K562 (cell line): ENCODE data around the gene PI4KA. TPM values are rescaled to one million over a fixed set of nuclear protein-coding genes. Genes with fewer than 3 reads are reported as not detected.

Experiments used
- ELF1 ChIP-seq: fragments of 200-800 bp; sonication (Bioruptor generic); IDR thresholded peaks from 2 replicates; pipeline ENCODE4 v1.6.1; 2016; ENCODE audit warnings: missing genetic modification characterization, missing compliant biosample characterization
- HMG20B ChIP-seq: fragments of 250-450 bp; sonication (Bioruptor Pico); IDR thresholded peaks from 2 replicates; pipeline ENCODE4 v1.5.0; 2021; ENCODE audit warnings: mild to moderate bottlenecking
- PHB2 ChIP-seq: fragments of 450-650 bp; IDR thresholded peaks from 2 replicates; pipeline ENCODE4 v1.6.1; 2017; ENCODE audit warnings: low read depth
- RAD21 ChIP-seq, 2 experiments: fragments of 250-450 bp in 1 of 2; fragments of 450-650 bp in 1 of 2; sonication (Bioruptor Pico) in 1 of 2; formaldehyde crosslinking in 1 of 2; IDR thresholded peaks in 1 of 2; conservative IDR thresholded peaks in 1 of 2; 2 replicates each; pipeline versions ENCODE4 v1.4.0 to v1.8.0; 2020 to 2022; ENCODE audit warnings: mild to moderate bottlenecking in 2 of 2, moderate library complexity in 1 of 2
- SAP30 ChIP-seq: fragments of 200-600 bp; sonication (generic); IDR thresholded peaks from 2 replicates; pipeline ENCODE4 v1.6.1; 2012; ENCODE audit warnings: borderline replicate concordance, low read depth, mild to moderate bottlenecking, moderate library complexity, low read length, control low read depth, inconsistent platforms; ENCODE audit not compliant: insufficient read depth, poor library complexity, severe bottlenecking
- ZNF696 ChIP-seq: fragments of 250-450 bp; sonication (Bioruptor Pico); conservative IDR thresholded peaks from 2 replicates; pipeline ENCODE4 v1.4.0; 2020; ENCODE audit warnings: mild to moderate bottlenecking, moderate library complexity
- polyA plus RNA-seq, 8 experiments: library from polyadenylated mRNA; depleted of rRNA in 4 of 8; stranded (reverse) in 5 of 8; unstranded in 3 of 8; fragments of >200 nt; fragmentation: Nextera tagmentation in 2 of 8; fragmentation: Illumina TruSeq in 1 of 8; extraction: Ambion mirVana in 2 of 8; extraction: Trizol in 1 of 8; gene quantifications; 2 replicates each; pipeline versions ENCODE4 v1.2.1 to v1.2.3, GENCODE V29; 2011 to 2014; ENCODE audit warnings: inconsistent platforms in 1 of 8, missing spikeins in 1 of 8
- total RNA-seq, 7 experiments: library from RNA; depleted of rRNA in 6 of 7; stranded (reverse); fragments of >200 nt in 6 of 7; fragmentation: Illumina TruSeq in 2 of 7; extraction: Trizol in 2 of 7; gene quantifications; 2 replicates each; pipeline versions ENCODE4 v1.2.1 to v1.2.3, GENCODE V29; 2011 to 2021; ENCODE audit warnings: low replicate concordance in 1 of 7
- TF ChIP-seq, protein P1 (sequence below): fragments of 150-350 bp; IDR thresholded peaks from 2 replicates; pipeline ENCODE4 v1.6.1; 2014; ENCODE audit warnings: low read depth, mild to moderate bottlenecking, low read length, borderline replicate concordance
- TF ChIP-seq, protein P2 (sequence below), 2 experiments: fragments of 450-650 bp; IDR thresholded peaks; 2 replicates each; pipeline ENCODE4 v1.6.1; 2016; ENCODE audit warnings: mild to moderate bottlenecking in 2 of 2, borderline replicate concordance in 1 of 2, low read depth in 1 of 2, moderate library complexity in 1 of 2
- TF ChIP-seq, protein P3 (sequence below): sonication (generic); formaldehyde crosslinking; IDR thresholded peaks from 2 replicates; pipeline ENCODE4 v1.8.0; 2023; ENCODE audit warnings: mild to moderate bottlenecking, missing genetic modification reagents

The PI4KA gene
- total and polyA plus RNA-seq, 9 of the 15 experiments (the other 6 are each of a cell fraction or from before 2014, with no cell fraction given), result 7.3 to 187 (median 84.7) TPM

GRCh38 chr22:20741634-20742581 is 116.7 kb downstream of the PI4KA start (continued):
- TF ChIP-seq, protein P1, sequence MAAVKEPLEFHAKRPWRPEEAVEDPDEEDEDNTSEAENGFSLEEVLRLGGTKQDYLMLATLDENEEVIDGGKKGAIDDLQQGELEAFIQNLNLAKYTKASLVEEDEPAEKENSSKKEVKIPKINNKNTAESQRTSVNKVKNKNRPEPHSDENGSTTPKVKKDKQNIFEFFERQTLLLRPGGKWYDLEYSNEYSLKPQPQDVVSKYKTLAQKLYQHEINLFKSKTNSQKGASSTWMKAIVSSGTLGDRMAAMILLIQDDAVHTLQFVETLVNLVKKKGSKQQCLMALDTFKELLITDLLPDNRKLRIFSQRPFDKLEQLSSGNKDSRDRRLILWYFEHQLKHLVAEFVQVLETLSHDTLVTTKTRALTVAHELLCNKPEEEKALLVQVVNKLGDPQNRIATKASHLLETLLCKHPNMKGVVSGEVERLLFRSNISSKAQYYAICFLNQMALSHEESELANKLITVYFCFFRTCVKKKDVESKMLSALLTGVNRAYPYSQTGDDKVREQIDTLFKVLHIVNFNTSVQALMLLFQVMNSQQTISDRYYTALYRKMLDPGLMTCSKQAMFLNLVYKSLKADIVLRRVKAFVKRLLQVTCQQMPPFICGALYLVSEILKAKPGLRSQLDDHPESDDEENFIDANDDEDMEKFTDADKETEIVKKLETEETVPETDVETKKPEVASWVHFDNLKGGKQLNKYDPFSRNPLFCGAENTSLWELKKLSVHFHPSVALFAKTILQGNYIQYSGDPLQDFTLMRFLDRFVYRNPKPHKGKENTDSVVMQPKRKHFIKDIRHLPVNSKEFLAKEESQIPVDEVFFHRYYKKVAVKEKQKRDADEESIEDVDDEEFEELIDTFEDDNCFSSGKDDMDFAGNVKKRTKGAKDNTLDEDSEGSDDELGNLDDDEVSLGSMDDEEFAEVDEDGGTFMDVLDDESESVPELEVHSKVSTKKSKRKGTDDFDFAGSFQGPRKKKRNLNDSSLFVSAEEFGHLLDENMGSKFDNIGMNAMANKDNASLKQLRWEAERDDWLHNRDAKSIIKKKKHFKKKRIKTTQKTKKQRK, result no peak
- TF ChIP-seq ZNF696 (CRISPR knock-in tag) (0 out of 2 replicates have a peak, but pooled peaks have one; percentile 34), PHB2 (no peak), HMG20B (CRISPR knock-in tag) (no peak), ELF1 (tag) (no peak), RAD21 (CRISPR knock-in tag; conservative IDR thresholded peaks at IDR 0.05 in 1 of 2, IDR thresholded peaks at IDR 0.05 in 1 of 2) (peak; percentile 54 to 86), SAP30 (no peak)
- TF ChIP-seq, protein P2, sequence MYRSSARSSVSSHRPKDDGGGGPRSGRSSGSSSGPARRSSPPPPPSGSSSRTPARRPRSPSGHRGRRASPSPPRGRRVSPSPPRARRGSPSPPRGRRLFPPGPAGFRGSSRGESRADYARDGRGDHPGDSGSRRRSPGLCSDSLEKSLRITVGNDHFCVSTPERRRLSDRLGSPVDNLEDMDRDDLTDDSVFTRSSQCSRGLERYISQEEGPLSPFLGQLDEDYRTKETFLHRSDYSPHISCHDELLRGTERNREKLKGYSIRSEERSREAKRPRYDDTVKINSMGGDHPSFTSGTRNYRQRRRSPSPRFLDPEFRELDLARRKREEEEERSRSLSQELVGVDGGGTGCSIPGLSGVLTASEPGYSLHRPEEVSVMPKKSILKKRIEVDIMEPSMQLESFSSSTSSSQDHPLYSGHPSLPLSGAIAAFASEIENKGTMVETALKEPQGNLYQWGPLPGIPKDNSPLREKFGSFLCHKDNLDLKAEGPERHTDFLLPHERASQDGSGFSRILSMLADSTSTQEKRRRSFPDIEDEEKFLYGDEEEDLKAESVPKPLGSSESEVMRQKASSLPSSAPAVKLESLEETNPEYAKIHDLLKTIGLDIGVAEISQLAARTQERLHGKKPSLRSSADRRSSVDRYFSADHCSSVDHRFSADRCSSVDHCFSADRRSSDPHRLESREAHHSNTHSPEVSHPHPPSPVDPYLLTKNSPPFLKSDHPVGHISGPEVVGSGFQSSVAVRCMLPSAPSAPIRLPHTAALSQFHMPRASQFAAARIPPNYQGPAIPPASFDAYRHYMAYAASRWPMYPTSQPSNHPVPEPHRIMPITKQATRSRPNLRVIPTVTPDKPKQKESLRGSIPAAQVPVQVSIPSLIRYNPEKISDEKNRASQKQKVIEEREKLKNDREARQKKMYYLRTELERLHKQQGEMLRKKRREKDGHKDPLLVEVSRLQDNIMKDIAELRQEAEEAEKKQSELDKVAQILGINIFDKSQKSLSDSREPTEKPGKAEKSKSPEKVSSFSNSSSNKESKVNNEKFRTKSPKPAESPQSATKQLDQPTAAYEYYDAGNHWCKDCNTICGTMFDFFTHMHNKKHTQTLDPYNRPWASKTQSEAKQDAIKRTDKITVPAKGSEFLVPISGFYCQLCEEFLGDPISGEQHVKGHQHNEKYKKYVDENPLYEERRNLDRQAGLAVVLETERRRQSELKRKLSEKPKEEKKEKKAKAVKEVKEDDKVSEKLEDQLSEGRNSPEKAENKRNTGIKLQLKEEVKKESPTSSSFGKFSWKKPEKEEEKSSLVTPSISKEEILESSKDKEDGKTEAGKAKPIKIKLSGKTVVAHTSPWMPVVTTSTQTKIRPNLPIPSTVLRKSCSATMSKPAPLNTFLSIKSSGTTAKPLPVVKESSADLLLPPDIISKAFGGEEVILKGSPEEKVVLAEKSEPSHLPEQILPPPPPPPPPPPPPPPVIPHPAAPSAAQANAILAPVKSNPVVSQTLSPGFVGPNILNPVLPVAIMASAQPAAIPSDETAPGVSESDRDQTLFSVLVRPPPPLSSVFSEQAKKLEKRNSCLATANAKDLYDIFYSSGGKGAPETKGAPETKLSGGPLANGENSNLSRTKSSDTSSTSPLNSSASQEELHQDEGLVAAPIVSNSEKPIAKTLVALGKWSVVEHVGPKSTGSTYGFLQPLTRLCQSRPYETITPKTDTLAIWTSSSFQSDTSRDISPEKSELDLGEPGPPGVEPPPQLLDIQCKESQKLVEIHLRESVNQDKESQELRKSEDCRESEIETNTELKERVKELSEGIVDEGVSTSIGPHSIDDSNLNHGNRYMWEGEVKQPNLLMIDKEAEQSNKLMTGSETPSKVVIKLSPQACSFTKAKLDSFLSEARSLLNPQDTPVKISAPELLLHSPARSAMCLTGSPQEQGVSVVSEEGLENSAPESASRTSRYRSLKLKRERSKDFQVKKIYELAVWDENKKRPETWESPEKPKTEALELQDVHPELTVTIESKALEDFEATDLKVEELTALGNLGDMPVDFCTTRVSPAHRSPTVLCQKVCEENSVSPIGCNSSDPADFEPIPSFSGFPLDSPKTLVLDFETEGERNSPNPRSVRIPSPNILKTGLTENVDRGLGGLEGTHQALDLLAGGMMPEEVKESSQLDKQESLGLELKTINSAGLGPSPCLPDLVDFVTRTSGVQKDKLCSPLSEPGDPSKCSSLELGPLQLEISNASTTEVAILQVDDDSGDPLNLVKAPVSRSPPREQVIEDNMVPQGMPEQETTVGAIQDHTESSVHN (IDR thresholded peaks at IDR 0.05; ENCODE audit: borderline replicate concordance in 1 of 2, low read depth in 1 of 2), result no peak
- TF ChIP-seq, protein P3, sequence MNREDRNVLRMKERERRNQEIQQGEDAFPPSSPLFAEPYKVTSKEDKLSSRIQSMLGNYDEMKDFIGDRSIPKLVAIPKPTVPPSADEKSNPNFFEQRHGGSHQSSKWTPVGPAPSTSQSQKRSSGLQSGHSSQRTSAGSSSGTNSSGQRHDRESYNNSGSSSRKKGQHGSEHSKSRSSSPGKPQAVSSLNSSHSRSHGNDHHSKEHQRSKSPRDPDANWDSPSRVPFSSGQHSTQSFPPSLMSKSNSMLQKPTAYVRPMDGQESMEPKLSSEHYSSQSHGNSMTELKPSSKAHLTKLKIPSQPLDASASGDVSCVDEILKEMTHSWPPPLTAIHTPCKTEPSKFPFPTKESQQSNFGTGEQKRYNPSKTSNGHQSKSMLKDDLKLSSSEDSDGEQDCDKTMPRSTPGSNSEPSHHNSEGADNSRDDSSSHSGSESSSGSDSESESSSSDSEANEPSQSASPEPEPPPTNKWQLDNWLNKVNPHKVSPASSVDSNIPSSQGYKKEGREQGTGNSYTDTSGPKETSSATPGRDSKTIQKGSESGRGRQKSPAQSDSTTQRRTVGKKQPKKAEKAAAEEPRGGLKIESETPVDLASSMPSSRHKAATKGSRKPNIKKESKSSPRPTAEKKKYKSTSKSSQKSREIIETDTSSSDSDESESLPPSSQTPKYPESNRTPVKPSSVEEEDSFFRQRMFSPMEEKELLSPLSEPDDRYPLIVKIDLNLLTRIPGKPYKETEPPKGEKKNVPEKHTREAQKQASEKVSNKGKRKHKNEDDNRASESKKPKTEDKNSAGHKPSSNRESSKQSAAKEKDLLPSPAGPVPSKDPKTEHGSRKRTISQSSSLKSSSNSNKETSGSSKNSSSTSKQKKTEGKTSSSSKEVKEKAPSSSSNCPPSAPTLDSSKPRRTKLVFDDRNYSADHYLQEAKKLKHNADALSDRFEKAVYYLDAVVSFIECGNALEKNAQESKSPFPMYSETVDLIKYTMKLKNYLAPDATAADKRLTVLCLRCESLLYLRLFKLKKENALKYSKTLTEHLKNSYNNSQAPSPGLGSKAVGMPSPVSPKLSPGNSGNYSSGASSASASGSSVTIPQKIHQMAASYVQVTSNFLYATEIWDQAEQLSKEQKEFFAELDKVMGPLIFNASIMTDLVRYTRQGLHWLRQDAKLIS (CRISPR knock-in tag), result no peak
